A673 (cell line): ENCODE results near the gene ZNF354B. TPM values are rescaled to one million over a fixed set of nuclear protein-coding genes. Genes with fewer than 3 reads are reported as not detected.
"Not testable (repeated sequence)": the region's sequence is repeated elsewhere in the genome, so short reads cannot be mapped to it uniquely, and the experiment has no call there.

Source experiments
- BruUV-seq: library from RNA; stranded (reverse); fragments of 400-500 nt; replicated peaks from 2 replicates; lab custom pipeline; 2021; lab: Mats Ljungman, UMichigan
- CTCF ChIA-PET: fragments of 300-600 bp; sonication (Branson Sonifier 250); formaldehyde crosslinking; loops from one replicate; lab custom pipeline; 2022; ENCODE audit warnings: antibody characterized with exemption; lab: Charles Lee
- POLR2A ChIA-PET: fragments of 300-600 bp; sonication (Branson Sonifier 250); formaldehyde crosslinking; loops from one replicate; lab custom pipeline; 2022; ENCODE audit warnings: antibody characterized with exemption; ENCODE audit not compliant: low non-redundant PET; lab: Charles Lee
- DNase-seq: peaks from one replicate; pipeline ENCODE4 v3.0.0-alpha.2; 2015; ENCODE audit warnings: low spot score
- H3K27ac ChIP-seq: fragments of 200-600 bp; sonication (generic); 2 replicates; pipeline ENCODE4 v1.5.1; 2016; ENCODE audit warnings: mixed run types, low read depth, mild to moderate bottlenecking, mixed read lengths, antibody characterized with exemption, low read length; ENCODE audit not compliant: poor library complexity, severe bottlenecking
- H3K27me3 ChIP-seq: fragments of 200-600 bp; sonication (generic); replicated peaks from 2 replicates; pipeline ENCODE4 v1.6.1; 2017; ENCODE audit warnings: mixed run types, low read depth, mild to moderate bottlenecking, mixed read lengths, antibody characterized with exemption, low read length; ENCODE audit not compliant: insufficient read depth, poor library complexity
- H3K36me3 ChIP-seq: fragments of 200-600 bp; sonication (generic); 2 replicates; pipeline ENCODE4 v1.6.1; 2016; ENCODE audit warnings: mixed run types, mild to moderate bottlenecking, mixed read lengths, antibody characterized with exemption, low read length; ENCODE audit not compliant: insufficient read depth, poor library complexity, severe bottlenecking
- H3K4me1 ChIP-seq: fragments of 200-600 bp; sonication (generic); 2 replicates; pipeline ENCODE4 v1.6.1; 2017; ENCODE audit warnings: mixed run types, mild to moderate bottlenecking, mixed read lengths, antibody characterized with exemption, low read length; ENCODE audit not compliant: insufficient read depth, poor library complexity, severe bottlenecking
- H3K4me3 ChIP-seq: fragments of 200-600 bp; sonication (generic); 2 replicates; pipeline ENCODE4 v1.5.1; 2016; ENCODE audit warnings: low read depth, mixed run types, mild to moderate bottlenecking, mixed read lengths, low read length; ENCODE audit not compliant: poor library complexity, severe bottlenecking
- H3K9me3 ChIP-seq: fragments of 200-600 bp; sonication (generic); 2 replicates; pipeline ENCODE4 v1.6.1; 2016; ENCODE audit warnings: mixed run types, low read depth, mild to moderate bottlenecking, mixed read lengths, antibody characterized with exemption, low read length; ENCODE audit not compliant: poor library complexity, severe bottlenecking
- EZH2 ChIP-seq: fragments of 200-600 bp; sonication (generic); IDR thresholded peaks from 2 replicates; pipeline ENCODE4 v1.6.1; 2017; ENCODE audit warnings: borderline replicate concordance, low read depth, mild to moderate bottlenecking, mixed read lengths, antibody characterized with exemption, low read length; ENCODE audit not compliant: poor library complexity, severe bottlenecking
- intact Hi-C: fragments of 100-400 bp; cut with micrococcal nuclease; formaldehyde crosslinking; loops from one replicate; pipeline ENCODE4 v1.10.0; 2022; ENCODE audit not compliant: unreplicated experiment
- total RNA-seq: library from RNA; stranded (reverse); gene quantifications from 2 replicates; pipeline ENCODE4 v1.2.3, GENCODE V29; 2021
- TF ChIP-seq, protein P1 (sequence below): fragments of 300-800, 200-600 bp; sonication (generic); conservative IDR thresholded peaks from 2 replicates; pipeline ENCODE4 v1.5.1; 2017; ENCODE audit warnings: low read depth, mild to moderate bottlenecking, antibody characterized with exemption, low read length, moderate library complexity, mixed read lengths

Gene ZNF354B
- total RNA-seq, 1 experiment from 2014 or later = 13.8 TPM

DNA sequence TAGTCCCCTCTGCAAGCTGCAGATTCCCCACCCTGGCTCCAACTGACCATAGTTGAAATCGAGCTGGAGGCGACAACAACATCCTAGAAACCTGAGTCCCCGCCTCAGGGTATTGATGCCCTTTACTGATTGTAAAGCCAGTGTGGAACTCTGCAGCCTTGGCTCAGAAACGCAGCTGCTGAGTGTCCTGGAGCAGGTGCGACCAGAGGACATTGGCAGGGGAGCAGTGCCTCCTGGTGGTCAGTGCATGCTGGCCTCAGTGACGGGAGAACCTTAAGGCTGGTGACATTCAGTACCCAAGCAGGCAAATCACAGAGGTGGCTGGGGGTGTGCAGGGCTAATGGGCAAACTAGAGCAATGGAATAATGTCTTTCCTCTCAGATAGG is 20.4 kb upstream of the ZNF354B start:
- no peaks in the 10 kb centered on the region for H3K4me1 ChIP-seq
- no peak for DNase-seq
- H3K27ac ChIP-seq = no peak overlapping the region
- no peaks in the 10 kb centered on the region for H3K36me3 ChIP-seq
- no peak overlapping the region for H3K4me3 ChIP-seq
- no peaks in the 10 kb centered on the region for H3K27me3 ChIP-seq
- intact Hi-C loops = no loop called here
- ChIA-PET POLR2A (no interaction called here), CTCF (interaction anchor here (0.5 kb wide), 1 partner anchor 18 kb away, joined by 4 read pairs; no protein-coding TSS in a partner anchor)
- no peaks in the 10 kb centered on the region for H3K9me3 ChIP-seq
- BruUV-seq = no TSS peak
- TF ChIP-seq, protein P1, sequence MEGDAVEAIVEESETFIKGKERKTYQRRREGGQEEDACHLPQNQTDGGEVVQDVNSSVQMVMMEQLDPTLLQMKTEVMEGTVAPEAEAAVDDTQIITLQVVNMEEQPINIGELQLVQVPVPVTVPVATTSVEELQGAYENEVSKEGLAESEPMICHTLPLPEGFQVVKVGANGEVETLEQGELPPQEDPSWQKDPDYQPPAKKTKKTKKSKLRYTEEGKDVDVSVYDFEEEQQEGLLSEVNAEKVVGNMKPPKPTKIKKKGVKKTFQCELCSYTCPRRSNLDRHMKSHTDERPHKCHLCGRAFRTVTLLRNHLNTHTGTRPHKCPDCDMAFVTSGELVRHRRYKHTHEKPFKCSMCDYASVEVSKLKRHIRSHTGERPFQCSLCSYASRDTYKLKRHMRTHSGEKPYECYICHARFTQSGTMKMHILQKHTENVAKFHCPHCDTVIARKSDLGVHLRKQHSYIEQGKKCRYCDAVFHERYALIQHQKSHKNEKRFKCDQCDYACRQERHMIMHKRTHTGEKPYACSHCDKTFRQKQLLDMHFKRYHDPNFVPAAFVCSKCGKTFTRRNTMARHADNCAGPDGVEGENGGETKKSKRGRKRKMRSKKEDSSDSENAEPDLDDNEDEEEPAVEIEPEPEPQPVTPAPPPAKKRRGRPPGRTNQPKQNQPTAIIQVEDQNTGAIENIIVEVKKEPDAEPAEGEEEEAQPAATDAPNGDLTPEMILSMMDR = peak; percentile 34; the same call in 1 of the 2 replicates
- no peak for TF ChIP-seq EZH2

- H3K36me3 ChIP-seq, POLR2A ChIA-PET, H3K9me3 ChIP-seq, intact Hi-C loops, H3K4me1 ChIP-seq, DNase-seq, CTCF ChIA-PET, BruUV-seq, H3K4me3 ChIP-seq, H3K27ac ChIP-seq, H3K27me3 ChIP-seq: not testable (repeated sequence)
Observed at GRCh38 chr5:178840399-178840798, 19.4 kb upstream of the ZNF354B start.

GRCh38 chr5:178849316-178849715 is 10.4 kb upstream of the ZNF354B start:
- Histone ChIP-seq H3K27me3 (no peaks in the 10 kb centered on the region), H3K4me3 (no peak overlapping the region), H3K4me1 (no peaks in the 10 kb centered on the region), H3K36me3 (no peaks in the 10 kb centered on the region), H3K9me3 (no peaks in the 10 kb centered on the region), H3K27ac (no peak overlapping the region)
- no TSS peak for BruUV-seq
- ChIA-PET CTCF (no interaction called here), POLR2A (no interaction called here)
- no peak for DNase-seq
- TF ChIP-seq, protein P1 = no peak
- no peak for TF ChIP-seq EZH2
- intact Hi-C loops = no loop called here

GRCh38 chr5:178851951-178852350 is 7.8 kb upstream of the ZNF354B start:
- H3K27me3 ChIP-seq = no peaks in the 10 kb centered on the region
- H3K4me3 ChIP-seq = no peak overlapping the region
- no peak overlapping the region for H3K27ac ChIP-seq
- TF ChIP-seq, protein P1 = no peak
- no peak for TF ChIP-seq EZH2
- H3K4me1 ChIP-seq = no peaks in the 10 kb centered on the region
- no peak for DNase-seq
- BruUV-seq = no TSS peak
- no peaks in the 10 kb centered on the region for H3K36me3 ChIP-seq
- POLR2A ChIA-PET = no interaction called here
- H3K9me3 ChIP-seq = no peaks in the 10 kb centered on the region
- intact Hi-C loops = no loop called here
- CTCF ChIA-PET = no interaction called here
